Thyroid gland (tissue), 4 donors: ENCODE results near the gene TMEM138. TPM values are rescaled to one million over a fixed set of nuclear protein-coding genes. Genes with fewer than 3 reads are reported as not detected.
A peak's percentile ranks its signal among the peaks of the same experiment; 100 is the strongest.

Source experiments
- DNase-seq, 2 donors: peaks; one replicate each; pipeline ENCODE4 v3.0.0-alpha.2; 2019
- H3K27ac ChIP-seq, 3 donors: fragments of 200-600 bp; sonication (generic); 1 replicate in 2 of 3; 2 replicates in 1 of 3; pipeline ENCODE4 v1.5.1; 2016 to 2019; ENCODE audit warnings: mild to moderate bottlenecking in 1 of 3, moderate library complexity in 1 of 3
- H3K27me3 ChIP-seq: fragments of 200-600 bp; sonication (generic); one replicate; pipeline ENCODE4 v1.5.1; 2019
- H3K36me3 ChIP-seq, 2 donors: fragments of 200-600 bp; sonication (generic); one replicate each; pipeline ENCODE4 v1.5.1; 2016 to 2019
- H3K4me1 ChIP-seq, 2 donors: fragments of 200-600 bp; sonication (generic); one replicate each; pipeline ENCODE4 v1.5.1; 2017 to 2019
- H3K4me3 ChIP-seq, 3 donors: fragments of 200-600 bp; sonication (generic); replicated peaks in 1 of 3; 1 replicate in 2 of 3; 2 replicates in 1 of 3; pipeline ENCODE4 v1.5.1; 2016; ENCODE audit warnings: mild to moderate bottlenecking in 1 of 3
- H3K9me3 ChIP-seq: fragments of 200-600 bp; sonication (generic); one replicate; pipeline ENCODE4 v1.5.1; 2017
- POLR2A ChIP-seq, 2 donors: fragments of 450-650 bp; IDR thresholded peaks; one replicate each; pipeline ENCODE4 v1.6.1; 2017; ENCODE audit warnings: antibody characterized with exemption in 2 of 2, mild to moderate bottlenecking in 2 of 2, moderate library complexity in 1 of 2
- WGBS, 2 donors: methylation state at CpG; one replicate each; pipeline ENCODE4 v1.1.5; 2017; 5-methylcytosine and 5-hydroxymethylcytosine counted together
- intact Hi-C: fragments of 100-400 bp; cut with DNase I; formaldehyde crosslinking; loops from one replicate; pipeline ENCODE4 v1.15.1; 2023
- total RNA-seq, 4 donors: library from RNA; depleted of rRNA; stranded (reverse); fragments of >200 nt; gene quantifications; one replicate each; pipeline ENCODE4 v1.2.3, GENCODE V29; 2016
- TF ChIP-seq, protein P1 (sequence below), 6 experiments: fragments of 200-600 bp in 3 of 6; fragments of 450-650 bp in 3 of 6; sonication (generic) in 3 of 6; IDR thresholded peaks; one replicate each; pipeline ENCODE4 v1.5.1; 2016 to 2019; ENCODE audit warnings: antibody characterized with exemption in 6 of 6, mild to moderate bottlenecking in 2 of 6, inconsistent platforms in 1 of 6, moderate library complexity in 1 of 6

The TMEM138 gene
- total RNA-seq, 4 donors from 2014 or later: 25.3 to 37.1 (median 31.5) TPM

DNA sequence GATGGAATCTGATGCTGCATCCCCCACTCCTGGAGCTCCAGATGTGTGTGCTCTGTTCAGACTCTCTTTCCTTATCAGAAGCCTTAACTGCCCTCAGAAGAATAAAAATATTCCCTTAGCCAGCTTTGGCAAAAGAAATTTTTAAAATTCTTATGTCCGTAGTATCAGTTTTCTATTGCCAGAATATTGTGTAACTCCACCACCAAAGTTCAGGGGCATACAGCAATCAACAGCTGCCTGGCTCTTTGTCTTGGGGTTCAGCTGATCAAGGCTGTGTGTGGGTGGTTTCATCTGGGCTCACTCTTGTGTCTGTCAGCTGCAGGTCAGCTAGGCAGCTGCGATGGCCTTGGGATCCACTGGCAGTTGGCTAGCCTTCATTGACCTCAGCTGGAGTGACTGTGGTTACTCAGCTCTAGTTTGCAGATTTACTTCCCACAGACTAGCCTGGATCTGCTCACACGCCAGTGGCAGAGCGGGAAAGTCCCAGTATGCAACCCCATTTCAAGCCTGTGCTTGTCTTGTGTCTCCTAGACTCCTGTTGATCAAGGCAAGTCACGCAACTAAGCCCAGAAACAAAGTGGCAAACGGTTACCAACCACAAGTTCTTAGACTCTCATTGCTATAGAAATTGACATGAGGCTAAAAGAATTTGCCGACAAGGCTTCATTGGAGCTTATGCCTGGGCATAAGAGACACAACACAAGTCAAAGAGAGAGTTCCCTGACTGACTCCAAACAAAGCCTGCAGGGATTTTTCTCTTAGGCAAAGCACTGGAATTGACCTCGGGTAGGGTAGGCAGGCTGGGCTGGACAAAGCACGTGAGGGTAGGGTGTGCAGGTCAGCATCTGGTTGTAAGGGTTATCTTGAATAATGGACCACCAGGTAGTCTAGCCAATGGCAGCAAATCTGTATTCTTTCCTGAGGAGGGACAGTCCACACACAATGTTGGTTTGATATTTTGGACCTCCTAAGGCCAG is 7.5 kb downstream of the TMEM138 start:
- Histone ChIP-seq H3K27me3 (no peaks in the 10 kb centered on the region), H3K9me3 (no peaks in the 10 kb centered on the region), H3K4me1 (no peaks in the 10 kb centered on the region), H3K36me3 (peaks cover 35 to 49% of the 10 kb centered on the region in 2 donors), H3K4me3 (no peak overlapping the region), H3K27ac (no peak overlapping the region)
- peak; percentile 20 for DNase-seq
- WGBS, 2 donors: 90 to 93% methylated on average over 9 of the region's 9 CpGs
- TF ChIP-seq POLR2A (IDR thresholded peaks at IDR 0.05): no peak
- TF ChIP-seq, protein P1, sequence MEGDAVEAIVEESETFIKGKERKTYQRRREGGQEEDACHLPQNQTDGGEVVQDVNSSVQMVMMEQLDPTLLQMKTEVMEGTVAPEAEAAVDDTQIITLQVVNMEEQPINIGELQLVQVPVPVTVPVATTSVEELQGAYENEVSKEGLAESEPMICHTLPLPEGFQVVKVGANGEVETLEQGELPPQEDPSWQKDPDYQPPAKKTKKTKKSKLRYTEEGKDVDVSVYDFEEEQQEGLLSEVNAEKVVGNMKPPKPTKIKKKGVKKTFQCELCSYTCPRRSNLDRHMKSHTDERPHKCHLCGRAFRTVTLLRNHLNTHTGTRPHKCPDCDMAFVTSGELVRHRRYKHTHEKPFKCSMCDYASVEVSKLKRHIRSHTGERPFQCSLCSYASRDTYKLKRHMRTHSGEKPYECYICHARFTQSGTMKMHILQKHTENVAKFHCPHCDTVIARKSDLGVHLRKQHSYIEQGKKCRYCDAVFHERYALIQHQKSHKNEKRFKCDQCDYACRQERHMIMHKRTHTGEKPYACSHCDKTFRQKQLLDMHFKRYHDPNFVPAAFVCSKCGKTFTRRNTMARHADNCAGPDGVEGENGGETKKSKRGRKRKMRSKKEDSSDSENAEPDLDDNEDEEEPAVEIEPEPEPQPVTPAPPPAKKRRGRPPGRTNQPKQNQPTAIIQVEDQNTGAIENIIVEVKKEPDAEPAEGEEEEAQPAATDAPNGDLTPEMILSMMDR (IDR thresholded peaks at IDR 0.05): no peak
- intact Hi-C loops: loop anchor here (10.0 kb wide), 1 partner anchor 115 kb away; no protein-coding TSS in a partner anchor

- H3K4me3 ChIP-seq: no peak overlapping the region
- WGBS, 2 donors: 85 to 90% methylated on average over 8 of the region's 8 CpGs
- no peaks in the 10 kb centered on the region for H3K27me3 ChIP-seq
- intact Hi-C loops: loop anchor here (10.0 kb wide), 1 partner anchor 116 kb away; no protein-coding TSS in a partner anchor
- no peak overlapping the region for H3K27ac ChIP-seq
- DNase-seq: no peak
- H3K9me3 ChIP-seq: no peaks in the 10 kb centered on the region
- peaks cover 31 to 46% of the 10 kb centered on the region in 2 donors for H3K36me3 ChIP-seq
- no peaks in the 10 kb centered on the region for H3K4me1 ChIP-seq
- no peak for TF ChIP-seq POLR2A (IDR thresholded peaks at IDR 0.05)
- TF ChIP-seq, protein P1 (IDR thresholded peaks at IDR 0.05): no peak
Measured at GRCh38 chr11:61370349-61371005, 8.3 kb downstream of the TMEM138 start.

- Histone ChIP-seq H3K9me3 (no peaks in the 10 kb centered on the region), H3K36me3 (peaks cover 18 to 22% of the 10 kb centered on the region in 2 donors), H3K4me3 (no peak overlapping the region), H3K27ac (no peak overlapping the region), H3K4me1 (no peaks in the 10 kb centered on the region), H3K27me3 (no peaks in the 10 kb centered on the region)
- WGBS, 2 donors: 85 to 87% methylated on average over 8 of the region's 8 CpGs
- DNase-seq: no peak
- intact Hi-C loops: loop anchor here (10.0 kb wide), 1 partner anchor 118 kb away; no protein-coding TSS in a partner anchor
- no peak for TF ChIP-seq POLR2A (IDR thresholded peaks at IDR 0.05)
- TF ChIP-seq, protein P1 (IDR thresholded peaks at IDR 0.05): no peak
Measured at GRCh38 chr11:61372659-61373420, 10.7 kb downstream of the TMEM138 start.

DNA sequence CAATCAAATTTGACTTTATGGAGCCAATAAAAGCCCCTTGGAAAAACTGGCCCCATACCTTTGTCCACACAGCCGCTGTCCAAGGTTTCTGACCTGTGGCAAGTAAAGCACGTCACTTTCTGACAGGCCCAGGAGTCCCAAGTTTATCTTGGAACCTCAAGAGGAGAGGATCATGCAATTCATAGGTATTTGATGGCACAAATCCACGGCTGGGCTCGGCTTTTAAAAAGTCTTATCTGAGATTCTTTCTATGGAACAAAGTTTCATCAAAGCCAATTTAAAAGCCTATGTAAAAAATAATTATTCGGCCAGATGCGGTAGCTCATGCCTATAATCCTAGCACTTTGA is 13.6 kb downstream of the TMEM138 start:
- TF ChIP-seq, protein P1 (IDR thresholded peaks at IDR 0.05): no peak
- no peak for TF ChIP-seq POLR2A (IDR thresholded peaks at IDR 0.05)
- intact Hi-C loops: loop anchor here (10.0 kb wide), 1 partner anchor 121 kb away; no protein-coding TSS in a partner anchor
- WGBS, 2 donors: 92 to 98% methylated on average over 6 of the region's 6 CpGs
- H3K9me3 ChIP-seq: no peaks in the 10 kb centered on the region
- no peak for DNase-seq
- no peaks in the 10 kb centered on the region for H3K36me3 ChIP-seq
- H3K4me3 ChIP-seq: no peak overlapping the region
- H3K27ac ChIP-seq: no peak overlapping the region
- H3K27me3 ChIP-seq: no peaks in the 10 kb centered on the region
- no peaks in the 10 kb centered on the region for H3K4me1 ChIP-seq
